Measurements from ENCODE around the gene PTPRJ. TPM values are rescaled to one million over a fixed set of nuclear protein-coding genes. Genes with fewer than 3 reads are reported as not detected.
"Not testable (repeated sequence)": the region's sequence is repeated elsewhere in the genome, so short reads cannot be mapped to it uniquely, and the experiment has no call there.

The PTPRJ gene
- total RNA-seq, 1 experiment from 2014 or later, result 11.0 TPM

GRCh38 chr11:48182860-48183526 lies 202.6 kb downstream of the PTPRJ start:
- CTCF ChIA-PET, result no interaction called here
- DNase-seq, result no peak
- Mint-ChIP-seq H3K27ac (ENCODE audit: unreplicated experiment) (no peak overlapping the region), H3K4me3 (ENCODE audit: unreplicated experiment) (no peak overlapping the region), H3K4me1 (ENCODE audit: low read depth, unreplicated experiment) (no peaks in the 10 kb centered on the region), H3K9me3 (ENCODE audit: unreplicated experiment) (no peaks in the 10 kb centered on the region), H3K36me3 (ENCODE audit: insufficient read depth, unreplicated experiment) (no peaks in the 10 kb centered on the region), H3K27me3 (ENCODE audit: insufficient read depth, unreplicated experiment) (peaks cover 8% of the 10 kb centered on the region)
- Histone ChIP-seq H3K4me1 (no peaks in the 10 kb centered on the region), H3K4me3 (ENCODE audit: low read depth, low read length) (no peak overlapping the region), H3K36me3 (ENCODE audit: control insufficient read depth, insufficient read depth, low read length) (no peaks in the 10 kb centered on the region), H3K9me3 (no peaks in the 10 kb centered on the region), H3K27me3 (replicated peaks; ENCODE audit: control insufficient read depth, insufficient read depth, low read length) (no peaks in the 10 kb centered on the region)
- no TSS peak for BruUV-seq (replicated peaks)
- POLR2A ChIA-PET, result no interaction called here
- intact Hi-C loops (cut with micrococcal nuclease; ENCODE audit: unreplicated experiment), result no loop called here
- no peak for TF ChIP-seq CTCF (IDR thresholded peaks at IDR 0.05; ENCODE audit: insufficient read depth in 1 of 2, low read depth in 1 of 2, low read length in 1 of 2, severe bottlenecking in 1 of 2, unreplicated experiment in 1 of 2)

- H3K27me3 ChIP-seq (replicated peaks; ENCODE audit: control insufficient read depth, insufficient read depth, low read length), result no peaks in the 10 kb centered on the region
- ChIA-PET CTCF (interaction anchor here (0.6 kb wide), 1 partner anchor 31 kb away, joined by 3 read pairs; no protein-coding TSS in a partner anchor), POLR2A (no interaction called here)
- H3K9me3 Mint-ChIP-seq (ENCODE audit: unreplicated experiment), result no peaks in the 10 kb centered on the region
- H3K27ac Mint-ChIP-seq (ENCODE audit: unreplicated experiment), result no peak overlapping the region
- no peaks in the 10 kb centered on the region for H3K9me3 ChIP-seq
- H3K4me3 Mint-ChIP-seq (ENCODE audit: unreplicated experiment), result no peak overlapping the region
- BruUV-seq (replicated peaks), result no TSS peak
- no peak for TF ChIP-seq CTCF (IDR thresholded peaks at IDR 0.05; ENCODE audit: insufficient read depth in 1 of 2, low read depth in 1 of 2, low read length in 1 of 2, severe bottlenecking in 1 of 2, unreplicated experiment in 1 of 2)
- DNase-seq, result no peak
- no peaks in the 10 kb centered on the region for H3K4me1 ChIP-seq
- H3K4me1 Mint-ChIP-seq (ENCODE audit: low read depth, unreplicated experiment), result no peaks in the 10 kb centered on the region
- H3K36me3 Mint-ChIP-seq (ENCODE audit: insufficient read depth, unreplicated experiment), result no peaks in the 10 kb centered on the region
- H3K36me3 ChIP-seq (ENCODE audit: control insufficient read depth, insufficient read depth, low read length), result no peaks in the 10 kb centered on the region
- no peak overlapping the region for H3K4me3 ChIP-seq (ENCODE audit: low read depth, low read length)
- peaks cover 7% of the 10 kb centered on the region for H3K27me3 Mint-ChIP-seq (ENCODE audit: insufficient read depth, unreplicated experiment)
- intact Hi-C loops (cut with micrococcal nuclease; ENCODE audit: unreplicated experiment), result no loop called here
These were observed 204.1 kb downstream of the PTPRJ start for GRCh38 chr11:48184452-48184851.

- CTCF ChIA-PET; H3K4me3 ChIP-seq (ENCODE audit: low read depth, low read length); DNase-seq; H3K9me3 ChIP-seq; H3K36me3 Mint-ChIP-seq (ENCODE audit: insufficient read depth, unreplicated experiment); H3K27ac Mint-ChIP-seq (ENCODE audit: unreplicated experiment); BruUV-seq (replicated peaks); H3K4me1 Mint-ChIP-seq (ENCODE audit: low read depth, unreplicated experiment); POLR2A ChIA-PET; H3K9me3 Mint-ChIP-seq (ENCODE audit: unreplicated experiment); H3K4me1 ChIP-seq; intact Hi-C loops (cut with micrococcal nuclease; ENCODE audit: unreplicated experiment); H3K27me3 ChIP-seq (replicated peaks; ENCODE audit: control insufficient read depth, insufficient read depth, low read length); H3K36me3 ChIP-seq (ENCODE audit: control insufficient read depth, insufficient read depth, low read length): not testable (repeated sequence)
- Mint-ChIP-seq H3K4me3 (ENCODE audit: unreplicated experiment) (peak overlapping the region; percentile 31), H3K27me3 (ENCODE audit: insufficient read depth, unreplicated experiment) (peaks cover 15% of the 10 kb centered on the region)
These were observed 210.7 kb downstream of the PTPRJ start for GRCh38 chr11:48190906-48191654.

Measured in Caco-2 (cell line).